HS-27A (cell line): ENCODE results near the gene EIF2A.
"Not testable (repeated sequence)": the region's sequence is repeated elsewhere in the genome, so short reads cannot be mapped to it uniquely, and the experiment has no call there.

ENCODE experiments used
- DNase-seq: peaks from one replicate; pipeline ENCODE4 v3.0.0-alpha.2; 2012; ENCODE audit warnings: low read depth, missing footprints

EIF2A gene

GRCh38 chr3:150543531-150543930 is 3.1 kb upstream of the EIF2A start:
- no peak for DNase-seq

- DNase-seq: no peak
These were observed 2.5 kb upstream of the EIF2A start for GRCh38 chr3:150544041-150544440.

- DNase-seq: no peak
These were observed 1.9 kb upstream of the EIF2A start for GRCh38 chr3:150544726-150545125.

- DNase-seq: no peak
These were observed 965 bp upstream of the EIF2A start for GRCh38 chr3:150545419-150546225.

- no peak for DNase-seq
These were observed 606 bp downstream of the EIF2A start for GRCh38 chr3:150547045-150547741.

- DNase-seq: no peak
These were observed 9.4 kb downstream of the EIF2A start for GRCh38 chr3:150555859-150556436.

- DNase-seq: no peak
These were observed 10.2 kb downstream of the EIF2A start for GRCh38 chr3:150556792-150557191.

- DNase-seq: no peak
These were observed 11.1 kb downstream of the EIF2A start for GRCh38 chr3:150557725-150558124.

GRCh38 chr3:150564243-150564642 is 17.7 kb downstream of the EIF2A start:
- no peak for DNase-seq

- DNase-seq: no peak
These were observed 20.7 kb downstream of the EIF2A start for GRCh38 chr3:150567328-150567727.

- DNase-seq: no peak
These were observed 31.3 kb downstream of the EIF2A start for GRCh38 chr3:150577855-150578254.

- DNase-seq: no peak
These were observed 34.6 kb downstream of the EIF2A start for GRCh38 chr3:150581174-150581573.

- no peak for DNase-seq
These were observed 36.0 kb downstream of the EIF2A start for GRCh38 chr3:150582620-150583019.

GRCh38 chr3:150583028-150583427 is 36.4 kb downstream of the EIF2A start:
- DNase-seq: no peak

- DNase-seq: no peak
These were observed 41.6 kb downstream of the EIF2A start for GRCh38 chr3:150588027-150588830.

- no peak for DNase-seq
These were observed 43.2 kb downstream of the EIF2A start for GRCh38 chr3:150589759-150590158.

GRCh38 chr3:150594150-150594549 is 47.6 kb downstream of the EIF2A start:
- DNase-seq: no peak

- DNase-seq: no peak
These were observed 51.1 kb downstream of the EIF2A start for GRCh38 chr3:150597646-150598045.

GRCh38 chr3:150599611-150600297 is 53.2 kb downstream of the EIF2A start:
- DNase-seq: peak; percentile 22

GRCh38 chr3:150600647-150601530 is 54.3 kb downstream of the EIF2A start:
- DNase-seq: not testable (repeated sequence)
